Fibroblast of lung (primary cell): Measurements from ENCODE around the gene CTSD. TPM values are rescaled to one million over a fixed set of nuclear protein-coding genes. Genes with fewer than 3 reads are reported as not detected.

ENCODE experiments used
- DNase-seq, 2 donors: peaks; one replicate each; pipeline versions ENCODE4 v3.0.0 to v3.0.0-alpha.2; 2010; ENCODE audit warnings: low read depth in 2 of 2
- H2AFZ ChIP-seq: 2 replicates; pipeline ENCODE4 v1.5.1; 2012; ENCODE audit warnings: low read length, control low read depth, inconsistent platforms
- H3K27ac ChIP-seq: 2 replicates; pipeline ENCODE4 v1.5.1; 2011; ENCODE audit warnings: low read length, control low read depth; ENCODE audit not compliant: insufficient read depth
- H3K27me3 ChIP-seq: 2 replicates; pipeline ENCODE4 v1.5.1; 2011; ENCODE audit warnings: mild to moderate bottlenecking, low read length; ENCODE audit not compliant: control insufficient read depth, insufficient read depth
- H3K36me3 ChIP-seq: 2 replicates; pipeline ENCODE4 v1.5.1; 2011; ENCODE audit warnings: low read length; ENCODE audit not compliant: control insufficient read depth, insufficient read depth
- H3K4me1 ChIP-seq: 2 replicates; pipeline ENCODE4 v1.5.1; 2011; ENCODE audit warnings: low read length; ENCODE audit not compliant: control insufficient read depth, insufficient read depth; ENCODE audit errors: extremely low read depth
- H3K4me2 ChIP-seq: 2 replicates; pipeline ENCODE4 v1.5.1; 2011; ENCODE audit warnings: low read length, control low read depth; ENCODE audit not compliant: insufficient read depth; ENCODE audit errors: extremely low read depth
- H3K4me3 ChIP-seq, 4 experiments: fragments of 200-600 bp in 1 of 4; sonication (generic) in 1 of 4; replicated peaks in 1 of 4; 2 replicates each; pipeline ENCODE4 v1.5.1; 2011 to 2016; ENCODE audit warnings: low read length in 4 of 4, low read depth in 3 of 4, mild to moderate bottlenecking in 3 of 4, control low read depth in 2 of 4, inconsistent platforms in 1 of 4, mixed read lengths in 1 of 4; ENCODE audit not compliant: insufficient read depth in 1 of 4; ENCODE audit errors: control extremely low read depth in 1 of 4
- H3K79me2 ChIP-seq: 2 replicates; pipeline ENCODE4 v1.5.1; 2012; ENCODE audit warnings: mild to moderate bottlenecking, low read length, inconsistent platforms; ENCODE audit not compliant: control insufficient read depth, insufficient read depth
- H3K9ac ChIP-seq: 2 replicates; pipeline ENCODE4 v1.5.1; 2011; ENCODE audit warnings: mild to moderate bottlenecking, low read length, control low read depth; ENCODE audit not compliant: insufficient read depth
- H3K9me3 ChIP-seq: 2 replicates; pipeline ENCODE4 v1.5.1; 2012; ENCODE audit warnings: low read depth, low read length; ENCODE audit not compliant: control insufficient read depth, insufficient read depth
- H4K20me1 ChIP-seq: 2 replicates; pipeline ENCODE4 v1.5.1; 2011; ENCODE audit warnings: low read length; ENCODE audit not compliant: control insufficient read depth, insufficient read depth; ENCODE audit errors: extremely low read depth
- EZH2 ChIP-seq: IDR thresholded peaks from 2 replicates; pipeline ENCODE4 v1.5.1; 2012; ENCODE audit warnings: low read length, control low read depth, mild to moderate bottlenecking; ENCODE audit errors: missing control alignments
- polyA plus RNA-seq, 2 donors: library from polyadenylated mRNA; depleted of rRNA in 1 of 2; stranded (reverse) in 1 of 2; unstranded in 1 of 2; fragments of >200 nt; gene quantifications; 2 replicates each; pipeline ENCODE4 v1.2.1, GENCODE V29; 2011 to 2012; ENCODE audit warnings: missing spikeins in 1 of 2
- total RNA-seq: library from RNA; depleted of rRNA; stranded (reverse); fragments of >200 nt; gene quantifications from 2 replicates; pipeline ENCODE4 v1.2.1, GENCODE V29; 2014
- TF ChIP-seq, protein P1 (sequence below), 2 donors: IDR thresholded peaks in 1 of 2; conservative IDR thresholded peaks in 1 of 2; 1 replicate in 1 of 2; 2 replicates in 1 of 2; pipeline ENCODE4 v1.5.1; 2011 to 2012; ENCODE audit warnings: low read length in 2 of 2, control low read depth in 1 of 2, inconsistent platforms in 1 of 2, low read depth in 1 of 2, mild to moderate bottlenecking in 1 of 2

Gene CTSD
- total and polyA plus RNA-seq, 2 donors (not counting 1 experiment from before 2014, with no cell fraction given) = 135 to 253 TPM

DNA sequence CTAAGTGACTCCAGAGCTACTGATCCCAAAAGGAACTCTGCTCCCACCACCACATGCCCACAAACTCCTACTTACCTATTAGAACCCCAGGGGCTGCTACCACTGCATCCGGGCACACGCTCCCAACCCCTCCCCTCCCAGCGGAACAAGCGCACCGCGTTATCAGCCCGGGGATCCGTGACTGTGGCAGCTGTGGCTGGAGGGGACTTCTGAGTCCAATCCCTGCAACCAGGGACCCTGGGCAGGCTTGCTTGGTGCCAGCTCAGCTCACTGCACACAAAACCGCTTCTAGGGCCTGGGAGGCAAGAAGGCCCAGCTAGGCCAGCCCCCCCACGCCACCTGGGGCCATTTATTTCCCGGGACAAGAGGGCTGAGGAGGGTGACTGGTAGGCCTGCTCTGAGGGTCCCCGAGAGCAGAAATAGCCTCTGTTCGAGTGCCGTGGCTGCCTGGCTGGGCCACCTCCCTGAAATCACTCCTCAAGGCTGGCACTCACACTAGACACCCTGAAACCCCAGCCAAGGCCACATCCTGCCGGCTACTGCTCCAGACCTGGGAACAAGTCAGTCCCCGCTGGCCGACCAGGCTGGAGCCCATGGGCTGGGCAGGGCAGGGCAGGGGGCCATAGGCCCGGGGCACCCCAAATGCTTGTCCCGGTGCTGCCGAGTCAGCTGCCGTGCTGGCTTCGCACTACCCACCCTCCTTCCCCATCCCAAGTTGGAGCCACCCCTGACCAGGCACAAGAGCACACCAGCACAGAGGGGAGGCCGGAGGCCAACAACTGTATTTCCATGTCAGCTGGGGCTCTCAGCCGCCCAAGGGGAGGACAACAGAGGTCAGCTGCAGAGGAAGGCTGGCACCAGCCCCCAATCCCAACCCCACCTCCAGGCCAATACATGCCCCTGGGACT is 11.5 kb downstream of the CTSD start:
- Histone ChIP-seq H3K9ac (no peak overlapping the region), H3K36me3 (peaks cover 15% of the 10 kb centered on the region), H3K4me2 (no peak overlapping the region), H3K27ac (no peak overlapping the region), H3K4me3 (no peak overlapping the region), H3K4me1 (peaks cover 17% of the 10 kb centered on the region), H3K79me2 (no peaks in the 10 kb centered on the region), H3K27me3 (peaks cover 2% of the 10 kb centered on the region), H2AFZ (no peak overlapping the region), H4K20me1 (no peaks in the 10 kb centered on the region), H3K9me3 (no peaks in the 10 kb centered on the region)
- TF ChIP-seq EZH2 = no peak
- TF ChIP-seq, protein P1, sequence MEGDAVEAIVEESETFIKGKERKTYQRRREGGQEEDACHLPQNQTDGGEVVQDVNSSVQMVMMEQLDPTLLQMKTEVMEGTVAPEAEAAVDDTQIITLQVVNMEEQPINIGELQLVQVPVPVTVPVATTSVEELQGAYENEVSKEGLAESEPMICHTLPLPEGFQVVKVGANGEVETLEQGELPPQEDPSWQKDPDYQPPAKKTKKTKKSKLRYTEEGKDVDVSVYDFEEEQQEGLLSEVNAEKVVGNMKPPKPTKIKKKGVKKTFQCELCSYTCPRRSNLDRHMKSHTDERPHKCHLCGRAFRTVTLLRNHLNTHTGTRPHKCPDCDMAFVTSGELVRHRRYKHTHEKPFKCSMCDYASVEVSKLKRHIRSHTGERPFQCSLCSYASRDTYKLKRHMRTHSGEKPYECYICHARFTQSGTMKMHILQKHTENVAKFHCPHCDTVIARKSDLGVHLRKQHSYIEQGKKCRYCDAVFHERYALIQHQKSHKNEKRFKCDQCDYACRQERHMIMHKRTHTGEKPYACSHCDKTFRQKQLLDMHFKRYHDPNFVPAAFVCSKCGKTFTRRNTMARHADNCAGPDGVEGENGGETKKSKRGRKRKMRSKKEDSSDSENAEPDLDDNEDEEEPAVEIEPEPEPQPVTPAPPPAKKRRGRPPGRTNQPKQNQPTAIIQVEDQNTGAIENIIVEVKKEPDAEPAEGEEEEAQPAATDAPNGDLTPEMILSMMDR (conservative IDR thresholded peaks at IDR 0.05 in 1 of 2, IDR thresholded peaks at IDR 0.05 in 1 of 2; ENCODE audit: low read depth in 1 of 2, low read length in 2 of 2) = no peak
- no peak for DNase-seq

- Histone ChIP-seq H3K4me3 (no peak overlapping the region), H4K20me1 (no peaks in the 10 kb centered on the region), H3K4me1 (peaks cover 17% of the 10 kb centered on the region), H3K79me2 (no peaks in the 10 kb centered on the region), H3K9ac (no peak overlapping the region), H3K27ac (no peak overlapping the region), H3K36me3 (peaks cover 10% of the 10 kb centered on the region), H3K4me2 (no peak overlapping the region), H2AFZ (no peak overlapping the region), H3K27me3 (peaks cover 2% of the 10 kb centered on the region), H3K9me3 (no peaks in the 10 kb centered on the region)
- DNase-seq = no peak
- no peak for TF ChIP-seq EZH2
- TF ChIP-seq, protein P1 (conservative IDR thresholded peaks at IDR 0.05 in 1 of 2, IDR thresholded peaks at IDR 0.05 in 1 of 2; ENCODE audit: low read depth in 1 of 2, low read length in 2 of 2) = no peak
Measured at GRCh38 chr11:1751531-1751921, 12.2 kb downstream of the CTSD start.

- H4K20me1 ChIP-seq = no peaks in the 10 kb centered on the region
- peak overlapping the region; percentile 7 for H3K9ac ChIP-seq
- H2AFZ ChIP-seq = no peak overlapping the region
- no peaks in the 10 kb centered on the region for H3K79me2 ChIP-seq
- peaks cover 8% of the 10 kb centered on the region for H3K36me3 ChIP-seq
- H3K4me1 ChIP-seq = peaks cover 17% of the 10 kb centered on the region
- H3K9me3 ChIP-seq = no peaks in the 10 kb centered on the region
- peaks cover 2% of the 10 kb centered on the region for H3K27me3 ChIP-seq
- no peak overlapping the region for H3K4me2 ChIP-seq
- peak overlapping the region; percentile 7 for H3K27ac ChIP-seq
- H3K4me3 ChIP-seq = no peak overlapping the region
- DNase-seq = no peak
- TF ChIP-seq, protein P1 (conservative IDR thresholded peaks at IDR 0.05 in 1 of 2, IDR thresholded peaks at IDR 0.05 in 1 of 2; ENCODE audit: low read depth in 1 of 2, low read length in 2 of 2) = no peak
- TF ChIP-seq EZH2 = no peak
Measured at GRCh38 chr11:1750840-1751530, 12.7 kb downstream of the CTSD start.
